ENCODE measurements around the gene SPECC1. TPM values are rescaled to one million over a fixed set of nuclear protein-coding genes. Genes with fewer than 3 reads are reported as not detected.

SPECC1 gene
- total RNA-seq, 1 donor from 2014 or later, result 91.9 TPM

DNA sequence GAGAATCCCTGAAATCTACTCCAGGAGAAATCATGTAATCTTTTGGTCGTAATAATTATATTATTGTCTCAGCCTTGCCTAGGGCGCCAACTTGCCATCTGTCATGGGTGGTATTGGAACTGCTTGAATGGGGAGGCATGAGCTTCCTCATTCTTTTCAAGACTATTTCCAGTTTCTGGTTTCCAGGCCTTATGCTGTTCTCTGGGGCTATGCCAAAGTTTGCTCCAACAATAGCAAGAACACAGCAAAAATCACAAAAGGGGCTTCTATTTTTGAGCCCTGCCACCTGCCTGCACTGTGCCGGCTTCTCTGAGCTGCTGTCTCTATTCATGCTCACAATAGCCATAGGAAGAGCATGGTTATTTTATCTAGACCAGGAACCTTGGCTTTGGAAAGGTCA, 111.7 kb downstream of the SPECC1 start:
- TF ChIP-seq, protein P1, sequence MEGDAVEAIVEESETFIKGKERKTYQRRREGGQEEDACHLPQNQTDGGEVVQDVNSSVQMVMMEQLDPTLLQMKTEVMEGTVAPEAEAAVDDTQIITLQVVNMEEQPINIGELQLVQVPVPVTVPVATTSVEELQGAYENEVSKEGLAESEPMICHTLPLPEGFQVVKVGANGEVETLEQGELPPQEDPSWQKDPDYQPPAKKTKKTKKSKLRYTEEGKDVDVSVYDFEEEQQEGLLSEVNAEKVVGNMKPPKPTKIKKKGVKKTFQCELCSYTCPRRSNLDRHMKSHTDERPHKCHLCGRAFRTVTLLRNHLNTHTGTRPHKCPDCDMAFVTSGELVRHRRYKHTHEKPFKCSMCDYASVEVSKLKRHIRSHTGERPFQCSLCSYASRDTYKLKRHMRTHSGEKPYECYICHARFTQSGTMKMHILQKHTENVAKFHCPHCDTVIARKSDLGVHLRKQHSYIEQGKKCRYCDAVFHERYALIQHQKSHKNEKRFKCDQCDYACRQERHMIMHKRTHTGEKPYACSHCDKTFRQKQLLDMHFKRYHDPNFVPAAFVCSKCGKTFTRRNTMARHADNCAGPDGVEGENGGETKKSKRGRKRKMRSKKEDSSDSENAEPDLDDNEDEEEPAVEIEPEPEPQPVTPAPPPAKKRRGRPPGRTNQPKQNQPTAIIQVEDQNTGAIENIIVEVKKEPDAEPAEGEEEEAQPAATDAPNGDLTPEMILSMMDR (IDR thresholded peaks at IDR 0.05), result no peak
- H3K4me3 Mint-ChIP-seq (ENCODE audit: unreplicated experiment), result no peak overlapping the region
- DNase-seq (ENCODE audit: low spot score), result no peak
- H3K9me3 Mint-ChIP-seq (ENCODE audit: low read depth), result no peaks in the 10 kb centered on the region
- no peaks in the 10 kb centered on the region for H3K27me3 Mint-ChIP-seq (ENCODE audit: low read depth)
- peaks cover 19% of the 10 kb centered on the region for H3K4me1 Mint-ChIP-seq (ENCODE audit: low read depth)
- H3K36me3 Mint-ChIP-seq (ENCODE audit: low read depth), result no peaks in the 10 kb centered on the region
- peak overlapping the region; percentile 32 for H3K27ac Mint-ChIP-seq (ENCODE audit: unreplicated experiment)

DNA sequence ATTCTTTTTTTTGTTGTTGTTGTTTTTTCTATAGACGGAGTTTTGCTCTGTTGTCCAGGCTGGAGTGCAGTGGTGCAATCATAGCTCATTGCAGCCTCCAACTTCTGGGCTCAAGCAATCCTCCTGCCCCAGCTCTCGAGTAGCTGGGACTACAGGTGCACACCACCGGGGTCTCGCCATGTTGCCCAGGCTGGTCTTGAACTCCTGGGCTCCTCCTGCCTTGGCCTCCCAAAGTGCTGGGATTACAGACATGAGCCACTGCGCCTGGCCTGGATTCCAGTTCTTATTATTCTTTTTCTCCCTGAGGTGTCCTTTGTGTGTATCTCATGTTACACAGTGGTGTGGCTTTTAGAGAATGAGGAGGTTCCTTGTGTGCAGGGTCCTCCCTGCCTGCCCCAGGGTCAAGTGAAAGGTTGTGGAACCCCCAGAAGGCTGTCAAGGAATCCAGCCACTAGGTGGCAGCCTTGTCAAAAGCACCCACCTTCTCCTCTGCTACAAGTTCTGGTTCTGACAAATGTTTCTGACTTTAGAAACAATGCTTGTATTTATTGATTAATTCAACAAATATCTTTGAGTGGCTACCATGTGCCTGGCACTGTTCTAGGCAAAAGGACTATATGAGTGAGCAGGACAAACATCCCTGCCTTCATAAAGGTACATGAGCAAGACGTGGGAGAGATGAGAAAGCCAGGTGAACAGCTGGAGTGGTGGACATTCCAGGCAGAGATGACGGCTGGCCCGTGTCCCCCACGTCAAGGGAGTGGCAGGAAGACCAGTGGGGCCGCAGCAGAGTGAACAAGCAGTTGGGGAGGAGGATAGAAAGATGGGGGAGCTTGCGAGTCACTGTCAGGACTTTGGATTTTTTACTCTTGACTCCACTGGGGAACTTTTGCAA, 112.4 kb downstream of the SPECC1 start:
- no peaks in the 10 kb centered on the region for H3K9me3 Mint-ChIP-seq (ENCODE audit: low read depth)
- no peaks in the 10 kb centered on the region for H3K27me3 Mint-ChIP-seq (ENCODE audit: low read depth)

DNA sequence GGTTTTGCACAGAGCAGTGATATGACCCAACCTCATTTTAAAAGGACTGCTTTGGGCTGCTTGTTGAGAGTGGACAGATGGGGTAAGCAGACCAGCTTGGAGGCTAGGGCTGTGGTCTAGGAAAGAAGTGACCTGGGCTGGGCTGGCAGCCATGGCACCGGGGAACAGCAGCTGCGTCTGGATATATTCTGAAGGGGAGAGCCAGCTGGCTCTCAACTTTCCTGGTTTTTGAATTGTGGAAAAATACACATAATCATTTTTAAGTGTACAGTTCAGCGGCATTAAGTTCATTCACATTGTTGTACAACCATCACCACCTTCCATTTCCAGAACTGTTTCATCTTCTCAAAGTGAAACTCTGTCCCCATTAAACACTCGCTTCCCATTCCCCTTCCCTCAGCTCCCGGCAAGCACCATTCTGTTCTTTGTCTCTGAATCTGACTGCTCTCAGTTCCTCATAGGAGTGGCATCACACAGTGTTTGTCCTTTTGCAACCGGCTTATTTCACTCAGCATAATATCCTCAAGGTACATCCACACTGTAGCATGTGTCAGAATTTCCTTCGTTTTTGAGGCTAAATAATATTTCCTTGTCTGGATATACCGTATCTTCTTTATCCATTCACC, 113.2 kb downstream of the SPECC1 start:
- H3K27me3 Mint-ChIP-seq (ENCODE audit: low read depth), result no peaks in the 10 kb centered on the region
- no peak overlapping the region for H3K27ac Mint-ChIP-seq (ENCODE audit: unreplicated experiment)
- no peaks in the 10 kb centered on the region for H3K9me3 Mint-ChIP-seq (ENCODE audit: low read depth)
- DNase-seq (ENCODE audit: low spot score), result no peak
- TF ChIP-seq, protein P1 (IDR thresholded peaks at IDR 0.05), result no peak
- H3K4me1 Mint-ChIP-seq (ENCODE audit: low read depth), result peaks cover 17% of the 10 kb centered on the region
- no peak overlapping the region for H3K4me3 Mint-ChIP-seq (ENCODE audit: unreplicated experiment)
- no peaks in the 10 kb centered on the region for H3K36me3 Mint-ChIP-seq (ENCODE audit: low read depth)

More for the DNA sequence above, 112.4 kb downstream of the SPECC1 start:
- Mint-ChIP-seq H3K4me3 (ENCODE audit: unreplicated experiment) (no peak overlapping the region), H3K27ac (ENCODE audit: unreplicated experiment) (no peak overlapping the region), H3K36me3 (ENCODE audit: low read depth) (no peaks in the 10 kb centered on the region), H3K4me1 (ENCODE audit: low read depth) (peaks cover 19% of the 10 kb centered on the region)
- DNase-seq (ENCODE audit: low spot score), result no peak
- TF ChIP-seq, protein P1 (IDR thresholded peaks at IDR 0.05), result peak; percentile 100

DNA sequence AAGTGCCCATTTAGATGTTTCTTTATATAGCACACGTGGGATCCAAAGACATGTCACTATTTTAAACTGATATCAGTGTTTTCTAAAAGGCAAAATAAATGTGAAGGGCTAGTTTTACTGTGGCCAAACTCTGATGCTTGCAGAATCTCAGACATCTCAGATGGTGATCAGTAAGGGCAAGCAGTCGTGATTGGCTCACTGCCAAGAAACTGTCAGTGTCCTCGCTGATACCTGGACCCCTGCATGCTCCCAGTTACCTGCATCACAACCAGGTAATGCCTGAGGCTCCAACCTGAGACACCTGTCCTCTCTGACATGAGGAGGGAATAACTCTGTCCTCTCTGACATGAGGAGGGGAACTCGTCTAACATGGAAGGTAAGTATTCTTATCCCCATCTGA, 114.0 kb downstream of the SPECC1 start:
- no peaks in the 10 kb centered on the region for H3K36me3 Mint-ChIP-seq (ENCODE audit: low read depth)
- no peak overlapping the region for H3K27ac Mint-ChIP-seq (ENCODE audit: unreplicated experiment)
- H3K4me1 Mint-ChIP-seq (ENCODE audit: low read depth), result peaks cover 25% of the 10 kb centered on the region
- no peak for DNase-seq (ENCODE audit: low spot score)
- H3K27me3 Mint-ChIP-seq (ENCODE audit: low read depth), result no peaks in the 10 kb centered on the region
- no peak overlapping the region for H3K4me3 Mint-ChIP-seq (ENCODE audit: unreplicated experiment)
- TF ChIP-seq, protein P1 (IDR thresholded peaks at IDR 0.05), result no peak
- no peaks in the 10 kb centered on the region for H3K9me3 Mint-ChIP-seq (ENCODE audit: low read depth)

DNA sequence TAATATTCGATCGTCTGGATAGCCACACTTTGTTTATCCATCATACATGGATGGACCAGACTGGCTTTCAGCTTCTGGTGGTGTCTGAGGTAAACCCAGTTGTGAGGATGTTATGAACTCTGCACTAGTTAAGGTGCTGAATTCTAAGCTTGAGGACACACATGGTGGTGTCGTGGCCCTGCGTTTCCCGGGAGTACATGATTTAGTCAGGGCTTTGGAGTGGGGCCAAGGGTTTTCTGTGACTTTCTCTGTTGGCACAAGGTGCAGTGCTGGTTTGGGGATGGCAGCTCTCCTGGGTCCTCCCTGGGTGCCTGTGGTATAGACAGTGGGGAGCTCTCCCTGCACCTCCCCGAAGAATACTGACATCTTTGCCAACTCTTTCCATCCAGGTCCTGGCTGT, 116.6 kb downstream of the SPECC1 start:
- Mint-ChIP-seq H3K27ac (ENCODE audit: unreplicated experiment) (no peak overlapping the region), H3K4me1 (ENCODE audit: low read depth) (peaks cover 27% of the 10 kb centered on the region), H3K4me3 (ENCODE audit: unreplicated experiment) (no peak overlapping the region), H3K27me3 (ENCODE audit: low read depth) (no peaks in the 10 kb centered on the region), H3K36me3 (ENCODE audit: low read depth) (no peaks in the 10 kb centered on the region), H3K9me3 (ENCODE audit: low read depth) (no peaks in the 10 kb centered on the region)
- TF ChIP-seq, protein P1 (IDR thresholded peaks at IDR 0.05), result no peak
- no peak for DNase-seq (ENCODE audit: low spot score)
